ENCODE results near the gene SPOCD1. TPM values are rescaled to one million over a fixed set of nuclear protein-coding genes. Genes with fewer than 3 reads are reported as not detected.

The SPOCD1 gene
- total RNA-seq, 1 donor from 2014 or later: 0.56 TPM

- H3K9me3 Mint-ChIP-seq: no peaks in the 10 kb centered on the region
- peak; percentile 84 for TF ChIP-seq CTCF (conservative IDR thresholded peaks at IDR 0.05)
- DNase-seq (ENCODE audit: low read depth, low spot score): peak; percentile 100
- peaks cover 31% of the 10 kb centered on the region for H3K4me1 Mint-ChIP-seq
- H3K27ac Mint-ChIP-seq (ENCODE audit: unreplicated experiment): no peak overlapping the region
- H3K27me3 Mint-ChIP-seq (ENCODE audit: low read depth): no peaks in the 10 kb centered on the region
- H3K36me3 Mint-ChIP-seq (ENCODE audit: low read depth): no peaks in the 10 kb centered on the region
- H3K4me3 Mint-ChIP-seq: peak overlapping the region; percentile 96
Measured at GRCh38 chr1:31789259-31790065, 26.4 kb downstream of the SPOCD1 start.

- Mint-ChIP-seq H3K36me3 (ENCODE audit: low read depth) (no peaks in the 10 kb centered on the region), H3K4me1 (peaks cover 37% of the 10 kb centered on the region), H3K4me3 (peak overlapping the region; percentile 96), H3K27me3 (ENCODE audit: low read depth) (no peaks in the 10 kb centered on the region), H3K9me3 (no peaks in the 10 kb centered on the region), H3K27ac (ENCODE audit: unreplicated experiment) (peak overlapping the region; percentile 78)
- TF ChIP-seq CTCF (conservative IDR thresholded peaks at IDR 0.05): no peak
- DNase-seq (ENCODE audit: low read depth, low spot score): no peak
Measured at GRCh38 chr1:31788825-31789256, 27.0 kb downstream of the SPOCD1 start.

- Mint-ChIP-seq H3K27me3 (ENCODE audit: low read depth) (no peaks in the 10 kb centered on the region), H3K4me3 (peak overlapping the region; percentile 96), H3K9me3 (no peaks in the 10 kb centered on the region), H3K4me1 (peaks cover 40% of the 10 kb centered on the region), H3K27ac (ENCODE audit: unreplicated experiment) (peak overlapping the region; percentile 95), H3K36me3 (ENCODE audit: low read depth) (no peaks in the 10 kb centered on the region)
- peak; percentile 97 for DNase-seq (ENCODE audit: low read depth, low spot score)
- no peak for TF ChIP-seq CTCF (conservative IDR thresholded peaks at IDR 0.05)
Measured at GRCh38 chr1:31788138-31788824, 27.5 kb downstream of the SPOCD1 start.

- H3K27ac Mint-ChIP-seq (ENCODE audit: unreplicated experiment): peak overlapping the region; percentile 95
- H3K4me1 Mint-ChIP-seq: peaks cover 45% of the 10 kb centered on the region
- H3K9me3 Mint-ChIP-seq: no peaks in the 10 kb centered on the region
- TF ChIP-seq CTCF (conservative IDR thresholded peaks at IDR 0.05): no peak
- no peaks in the 10 kb centered on the region for H3K27me3 Mint-ChIP-seq (ENCODE audit: low read depth)
- peak overlapping the region; percentile 96 for H3K4me3 Mint-ChIP-seq
- no peak for DNase-seq (ENCODE audit: low read depth, low spot score)
- H3K36me3 Mint-ChIP-seq (ENCODE audit: low read depth): no peaks in the 10 kb centered on the region
Measured at GRCh38 chr1:31787786-31788137, 28.1 kb downstream of the SPOCD1 start.

GRCh38 chr1:31787261-31787660 lies 28.6 kb downstream of the SPOCD1 start:
- no peak for TF ChIP-seq CTCF (conservative IDR thresholded peaks at IDR 0.05)
- Mint-ChIP-seq H3K36me3 (ENCODE audit: low read depth) (no peaks in the 10 kb centered on the region), H3K4me1 (peaks cover 50% of the 10 kb centered on the region), H3K4me3 (peak overlapping the region; percentile 96), H3K27ac (ENCODE audit: unreplicated experiment) (peak overlapping the region; percentile 19), H3K9me3 (no peaks in the 10 kb centered on the region), H3K27me3 (ENCODE audit: low read depth) (no peaks in the 10 kb centered on the region)
- DNase-seq (ENCODE audit: low read depth, low spot score): no peak

Measured in neural crest cell (in vitro differentiated cells).